Natural killer cell (primary cell): ENCODE measurements around the gene OR4N2. TPM values are rescaled to one million over a fixed set of nuclear protein-coding genes. Genes with fewer than 3 reads are reported as not detected.
"Not testable (repeated sequence)": the region's sequence is repeated elsewhere in the genome, so short reads cannot be mapped to it uniquely, and the experiment has no call there.

Experiments
- ATAC-seq, 3 donors: fragments of 150-1000 bp in 2 of 3; fragments of 200-7000 bp in 1 of 3; cut with Tn5 transposase; 1 replicate in 1 of 3; 2 replicates in 2 of 3; pipeline ENCODE4 v1.10.0; 2021; ENCODE audit warnings: mild to moderate bottlenecking in 2 of 3, moderate library complexity in 2 of 3
- DNase-seq, 2 donors: peaks; one replicate each; pipeline versions ENCODE4 v3.0.0 to v3.0.0-alpha.2; 2013 to 2021; ENCODE audit warnings: mixed read lengths in 1 of 2
- H3K27ac ChIP-seq: one replicate; pipeline ENCODE4 v1.5.1; 2013; ENCODE audit warnings: mild to moderate bottlenecking, low read length
- H3K27me3 ChIP-seq: one replicate; pipeline ENCODE4 v1.6.1; 2013; ENCODE audit warnings: low read length; ENCODE audit not compliant: control insufficient read depth, insufficient read depth
- H3K36me3 ChIP-seq: one replicate; pipeline ENCODE4 v1.6.1; 2013; ENCODE audit warnings: low read length; ENCODE audit not compliant: control insufficient read depth, insufficient read depth
- H3K4me1 ChIP-seq: one replicate; pipeline ENCODE4 v1.6.1; 2013; ENCODE audit warnings: low read length; ENCODE audit not compliant: control insufficient read depth, insufficient read depth
- H3K4me3 ChIP-seq: one replicate; pipeline ENCODE4 v1.5.1; 2013; ENCODE audit warnings: low read length
- H3K9me3 ChIP-seq: one replicate; pipeline ENCODE4 v1.6.1; 2013; ENCODE audit warnings: low read length; ENCODE audit not compliant: control insufficient read depth, insufficient read depth
- H3K27ac Mint-ChIP-seq, 2 donors: one replicate each; pipeline ENCODE4 v1.8.0; 2022; ENCODE audit warnings: mild to moderate bottlenecking in 2 of 2, mixed read lengths in 2 of 2, moderate library complexity in 1 of 2
- H3K27me3 Mint-ChIP-seq, 2 donors: one replicate each; pipeline ENCODE4 v1.8.0; 2022; ENCODE audit warnings: low read depth in 2 of 2, mixed read lengths in 2 of 2
- H3K36me3 Mint-ChIP-seq: one replicate; pipeline ENCODE4 v1.8.0; 2022; ENCODE audit warnings: mixed read lengths
- H3K4me1 Mint-ChIP-seq, 2 donors: one replicate each; pipeline ENCODE4 v1.8.0; 2022; ENCODE audit warnings: mixed read lengths in 2 of 2
- H3K4me3 Mint-ChIP-seq: one replicate; pipeline ENCODE4 v1.8.0; 2022; ENCODE audit warnings: mild to moderate bottlenecking, moderate library complexity, mixed read lengths
- H3K9me3 Mint-ChIP-seq, 2 donors: one replicate each; pipeline ENCODE4 v1.8.0; 2022; ENCODE audit warnings: mixed read lengths in 2 of 2
- CTCF ChIP-seq: fragments of 200-600 bp; IDR thresholded peaks from one replicate; pipeline ENCODE4 v1.8.0; 2022; ENCODE audit warnings: antibody characterized with exemption
- WGBS: methylation state at CpG from one replicate; pipeline ENCODE4 v1.1.7; 2013; ENCODE audit warnings: missing lambda C conversion rate; ENCODE audit not compliant: insufficient coverage; 5-methylcytosine and 5-hydroxymethylcytosine counted together
- intact Hi-C: fragments of 100-400 bp; cut with micrococcal nuclease; formaldehyde crosslinking; loops from one replicate; pipeline ENCODE4 v1.14.2; 2022
- total RNA-seq, 4 donors: library from RNA; stranded (reverse); fragments of 120-200 nt in 1 of 4; gene quantifications; one replicate each; pipeline versions ENCODE4 v1.2.3 to v1.2.4, GENCODE V29; 2013 to 2022

OR4N2 gene
- total RNA-seq, 3 donors from 2014 or later (not counting 1 experiment from before 2014, with no cell fraction given): not detected

- no peaks in the 10 kb centered on the region for H3K4me1 Mint-ChIP-seq
- Histone ChIP-seq H3K27me3 (no peaks in the 10 kb centered on the region), H3K27ac (no peak overlapping the region), H3K9me3 (peaks cover 8% of the 10 kb centered on the region), H3K4me3 (no peak overlapping the region), H3K4me1 (no peaks in the 10 kb centered on the region), H3K36me3 (no peaks in the 10 kb centered on the region)
- ATAC-seq (no peak), DNase-seq (no peak)
- H3K9me3 Mint-ChIP-seq: peaks cover 3 to 8% of the 10 kb centered on the region in 2 donors
- no peaks in the 10 kb centered on the region for H3K27me3 Mint-ChIP-seq
- no peaks in the 10 kb centered on the region for H3K36me3 Mint-ChIP-seq
- intact Hi-C loops: no loop called here
- H3K27ac Mint-ChIP-seq: no peak overlapping the region
- H3K4me3 Mint-ChIP-seq: no peak overlapping the region
- no peak for TF ChIP-seq CTCF
These were observed 34.9 kb downstream of the OR4N2 start for GRCh38 chr14:19838433-19838832.

GRCh38 chr14:19851365-19851764 lies 47.8 kb downstream of the OR4N2 start:
- no peak for ATAC-seq
- Mint-ChIP-seq H3K36me3 (peaks cover 8% of the 10 kb centered on the region), H3K4me1 (no peaks in the 10 kb centered on the region), H3K27me3 (no peaks in the 10 kb centered on the region), H3K27ac (no peak overlapping the region), H3K9me3 (peaks cover 0 to 13% of the 10 kb centered on the region in 2 donors), H3K4me3 (no peak overlapping the region)
- intact Hi-C loops: no loop called here
- no peak for TF ChIP-seq CTCF
- Histone ChIP-seq H3K4me3 (no peak overlapping the region), H3K27ac (no peak overlapping the region), H3K27me3 (no peaks in the 10 kb centered on the region), H3K4me1 (no peaks in the 10 kb centered on the region), H3K9me3 (no peaks in the 10 kb centered on the region), H3K36me3 (no peaks in the 10 kb centered on the region)
- DNase-seq: no peak

GRCh38 chr14:19866061-19866669 lies 62.6 kb downstream of the OR4N2 start:
- H3K27me3 Mint-ChIP-seq, H3K9me3 ChIP-seq, ATAC-seq, H3K4me3 Mint-ChIP-seq, H3K9me3 Mint-ChIP-seq, H3K36me3 ChIP-seq, H3K27ac ChIP-seq, H3K4me1 ChIP-seq, H3K27ac Mint-ChIP-seq, H3K36me3 Mint-ChIP-seq, H3K27me3 ChIP-seq, intact Hi-C loops, H3K4me1 Mint-ChIP-seq, DNase-seq, H3K4me3 ChIP-seq: not testable (repeated sequence)
- WGBS: 93% methylated on average over 39 of the region's 39 CpGs

- intact Hi-C loops: no loop called here
- ATAC-seq (no peak), DNase-seq (no peak)
- H3K36me3 Mint-ChIP-seq: no peaks in the 10 kb centered on the region
- H3K9me3 ChIP-seq: no peaks in the 10 kb centered on the region
- no peak overlapping the region for H3K4me3 ChIP-seq
- H3K27me3 Mint-ChIP-seq: no peaks in the 10 kb centered on the region
- H3K27ac Mint-ChIP-seq: no peak overlapping the region
- no peaks in the 10 kb centered on the region for H3K4me1 ChIP-seq
- H3K9me3 Mint-ChIP-seq: peaks cover 0 to 2% of the 10 kb centered on the region in 2 donors
- no peak overlapping the region for H3K4me3 Mint-ChIP-seq
- no peaks in the 10 kb centered on the region for H3K4me1 Mint-ChIP-seq
- no peak for TF ChIP-seq CTCF
- 36% methylated on average over 6 of the region's 6 CpGs for WGBS
- no peaks in the 10 kb centered on the region for H3K27me3 ChIP-seq
- H3K36me3 ChIP-seq: no peaks in the 10 kb centered on the region
- no peak overlapping the region for H3K27ac ChIP-seq
These were observed 69.6 kb downstream of the OR4N2 start for GRCh38 chr14:19873178-19873577.
